ENCODE measurements around the gene SP3. TPM values are rescaled to one million over a fixed set of nuclear protein-coding genes. Genes with fewer than 3 reads are reported as not detected.
A peak's percentile ranks its signal among the peaks of the same experiment; 100 is the strongest.

The SP3 gene
- total RNA-seq, 2 donors from 2014 or later = 145 to 166 TPM

GRCh38 chr2:173962031-173962430 is 3.1 kb downstream of the SP3 start:
- Histone ChIP-seq H3K36me3 (no peaks in the 10 kb centered on the region), H3K4me1 (replicated peaks) (peaks cover 9% of the 10 kb centered on the region), H3K9me3 (no peaks in the 10 kb centered on the region), H3K4me3 (peak overlapping the region in 1 of 2 donors; percentile 100), H3K27ac (peak overlapping the region; percentile 100), H3K27me3 (replicated peaks; ENCODE audit: insufficient read depth) (no peaks in the 10 kb centered on the region)
- TF ChIP-seq POLR2AphosphoS5 (IDR thresholded peaks at IDR 0.05) (no peak), POLR2A (IDR thresholded peaks at IDR 0.05) (no peak), CTCF (IDR thresholded peaks at IDR 0.05) (no peak)
- intact Hi-C loops (cut with DNase I) = no loop called here
- no peak for DNase-seq (ENCODE audit: low spot score)
- 40% methylated on average over 1 of the region's 1 CpG for WGBS

- TF ChIP-seq POLR2A (IDR thresholded peaks at IDR 0.05) (no peak), CTCF (IDR thresholded peaks at IDR 0.05) (no peak), POLR2AphosphoS5 (IDR thresholded peaks at IDR 0.05) (no peak)
- Histone ChIP-seq H3K4me1 (replicated peaks) (peaks cover 10% of the 10 kb centered on the region), H3K36me3 (no peaks in the 10 kb centered on the region), H3K4me3 (no peak overlapping the region), H3K27ac (no peak overlapping the region), H3K9me3 (no peaks in the 10 kb centered on the region), H3K27me3 (replicated peaks; ENCODE audit: insufficient read depth) (no peaks in the 10 kb centered on the region)
- intact Hi-C loops (cut with DNase I) = no loop called here
- 82% methylated on average over 1 of the region's 1 CpG for WGBS
- no peak for DNase-seq (ENCODE audit: low spot score)
These were observed 3.8 kb downstream of the SP3 start for GRCh38 chr2:173961346-173961705.

GRCh38 chr2:173959909-173960308 is 5.3 kb downstream of the SP3 start:
- Histone ChIP-seq H3K4me3 (no peak overlapping the region), H3K4me1 (replicated peaks) (peaks cover 10% of the 10 kb centered on the region), H3K9me3 (no peaks in the 10 kb centered on the region), H3K27me3 (replicated peaks; ENCODE audit: insufficient read depth) (no peaks in the 10 kb centered on the region), H3K27ac (no peak overlapping the region), H3K36me3 (no peaks in the 10 kb centered on the region)
- intact Hi-C loops (cut with DNase I) = no loop called here
- DNase-seq (ENCODE audit: low spot score) = no peak
- WGBS = 90% methylated on average over 7 of the region's 7 CpGs
- TF ChIP-seq POLR2AphosphoS5 (IDR thresholded peaks at IDR 0.05) (no peak), CTCF (IDR thresholded peaks at IDR 0.05) (no peak), POLR2A (IDR thresholded peaks at IDR 0.05) (no peak)

GRCh38 chr2:173959358-173959884 is 5.8 kb downstream of the SP3 start:
- H3K4me3 ChIP-seq = no peak overlapping the region
- no peak overlapping the region for H3K27ac ChIP-seq
- TF ChIP-seq POLR2AphosphoS5 (IDR thresholded peaks at IDR 0.05) (no peak), CTCF (IDR thresholded peaks at IDR 0.05) (no peak), POLR2A (IDR thresholded peaks at IDR 0.05) (no peak)
- H3K4me1 ChIP-seq (replicated peaks) = peaks cover 10% of the 10 kb centered on the region
- DNase-seq (ENCODE audit: low spot score) = no peak
- 87% methylated on average over 16 of the region's 16 CpGs for WGBS
- H3K27me3 ChIP-seq (replicated peaks; ENCODE audit: insufficient read depth) = no peaks in the 10 kb centered on the region
- no peaks in the 10 kb centered on the region for H3K9me3 ChIP-seq
- no peaks in the 10 kb centered on the region for H3K36me3 ChIP-seq
- intact Hi-C loops (cut with DNase I) = no loop called here

- peaks cover 10% of the 10 kb centered on the region for H3K4me1 ChIP-seq (replicated peaks)
- H3K36me3 ChIP-seq = no peaks in the 10 kb centered on the region
- H3K27ac ChIP-seq = no peak overlapping the region
- intact Hi-C loops (cut with DNase I) = no loop called here
- no peaks in the 10 kb centered on the region for H3K9me3 ChIP-seq
- WGBS = 64% methylated on average over 4 of the region's 4 CpGs
- no peak for DNase-seq (ENCODE audit: low spot score)
- H3K27me3 ChIP-seq (replicated peaks; ENCODE audit: insufficient read depth) = no peaks in the 10 kb centered on the region
- H3K4me3 ChIP-seq = no peak overlapping the region
- no peak for TF ChIP-seq CTCF (IDR thresholded peaks at IDR 0.05)
These were observed 6.9 kb downstream of the SP3 start for GRCh38 chr2:173958198-173958846.

All from prostate gland (tissue), 2 donors.